GM18511 (cell line): ENCODE results near the gene NPDC1.

ENCODE experiments used
- ATAC-seq: cut with Tn5 transposase; IDR thresholded peaks from one replicate; pipeline ENCODE4 v1.9.1; 2021; ENCODE audit warnings: mild to moderate bottlenecking, moderate library complexity; ENCODE audit not compliant: unreplicated experiment

Gene NPDC1

GRCh38 chr9:137028263-137029057, 17.5 kb downstream of the NPDC1 start:
- ATAC-seq, result peak; percentile 46

- ATAC-seq, result no peak
Measured at GRCh38 chr9:137027369-137028262, 18.4 kb downstream of the NPDC1 start, which contains the start of gene ABCA2. ABCA2 (minus strand) TSS chr9:137028237; CDS start chr9:137028140, 97 bp downstream.

GRCh38 chr9:137026828-137027227, 19.1 kb downstream of the NPDC1 start:
- no peak for ATAC-seq

- no peak for ATAC-seq
Measured at GRCh38 chr9:137026384-137026783, 19.6 kb downstream of the NPDC1 start.

- no peak for ATAC-seq
Measured at GRCh38 chr9:137025517-137025966, 20.4 kb downstream of the NPDC1 start.

- ATAC-seq, result no peak
Measured at GRCh38 chr9:137023583-137023991, 22.4 kb downstream of the NPDC1 start.

- ATAC-seq, result no peak
Measured at GRCh38 chr9:137023157-137023556, 22.8 kb downstream of the NPDC1 start.

GRCh38 chr9:137022662-137023008, 23.3 kb downstream of the NPDC1 start:
- ATAC-seq, result no peak

GRCh38 chr9:137021979-137022661, 23.9 kb downstream of the NPDC1 start:
- ATAC-seq, result no peak

- no peak for ATAC-seq
Measured at GRCh38 chr9:137021568-137021978, 24.4 kb downstream of the NPDC1 start.

GRCh38 chr9:137020771-137021567, 25.0 kb downstream of the NPDC1 start:
- no peak for ATAC-seq

GRCh38 chr9:137019891-137020683, 25.9 kb downstream of the NPDC1 start:
- ATAC-seq, result no peak

- no peak for ATAC-seq
Measured at GRCh38 chr9:137018761-137019559, 27.0 kb downstream of the NPDC1 start.

- ATAC-seq, result no peak
Measured at GRCh38 chr9:137017791-137018497, 28.0 kb downstream of the NPDC1 start.

GRCh38 chr9:137017071-137017470, 28.9 kb downstream of the NPDC1 start:
- ATAC-seq, result no peak

GRCh38 chr9:137016436-137016835, 29.5 kb downstream of the NPDC1 start:
- ATAC-seq, result no peak

- ATAC-seq, result no peak
Measured at GRCh38 chr9:137015976-137016375, 30.0 kb downstream of the NPDC1 start.

GRCh38 chr9:137015540-137015930, 30.4 kb downstream of the NPDC1 start:
- no peak for ATAC-seq
